MCF 10A (cell line): ENCODE measurements around the gene CLMN. TPM values are rescaled to one million over a fixed set of nuclear protein-coding genes. Genes with fewer than 3 reads are reported as not detected.

Experiments used
- BruUV-seq: library from RNA; stranded (reverse); fragments of 400-500 nt; replicated peaks from 2 replicates; lab custom pipeline; 2021; lab: Mats Ljungman, UMichigan
- CTCF ChIA-PET: fragments of 300-600 bp; sonication (Branson Sonifier 250); formaldehyde crosslinking; extraction: SDS; loops from one replicate; lab custom pipeline; 2021; ENCODE audit warnings: antibody characterized with exemption, inconsistent platforms; lab: Yijun Ruan, JAX
- POLR2A ChIA-PET: fragments of 300-600, 350-650 bp; sonication (Branson Sonifier 250); formaldehyde crosslinking; extraction: SDS; loops from one replicate; lab custom pipeline; 2020; ENCODE audit warnings: antibody characterized with exemption, inconsistent platforms; lab: Yijun Ruan, JAX
- DNase-seq: peaks from one replicate; pipeline ENCODE4 v3.0.0-alpha.2; 2018; ENCODE audit not compliant: unreplicated experiment
- H3K27ac Mint-ChIP-seq: one replicate; pipeline ENCODE4 v1.8.0; 2022; ENCODE audit warnings: mild to moderate bottlenecking, low read depth, mixed read lengths; ENCODE audit not compliant: unreplicated experiment
- H3K27me3 Mint-ChIP-seq: one replicate; pipeline ENCODE4 v1.8.0; 2022; ENCODE audit warnings: mixed read lengths; ENCODE audit not compliant: insufficient read depth, unreplicated experiment
- H3K36me3 Mint-ChIP-seq: one replicate; pipeline ENCODE4 v1.8.0; 2022; ENCODE audit warnings: mild to moderate bottlenecking, moderate library complexity, mixed read lengths; ENCODE audit not compliant: insufficient read depth, unreplicated experiment
- H3K4me1 Mint-ChIP-seq: one replicate; pipeline ENCODE4 v1.8.0; 2022; ENCODE audit warnings: mixed read lengths; ENCODE audit not compliant: insufficient read depth, unreplicated experiment
- H3K4me3 Mint-ChIP-seq: one replicate; pipeline ENCODE4 v1.8.0; 2022; ENCODE audit warnings: mild to moderate bottlenecking, moderate library complexity, mixed read lengths; ENCODE audit not compliant: unreplicated experiment
- H3K9me3 Mint-ChIP-seq: one replicate; pipeline ENCODE4 v1.8.0; 2022; ENCODE audit warnings: mixed read lengths; ENCODE audit not compliant: unreplicated experiment
- intact Hi-C: fragments of 100-400 bp; cut with micrococcal nuclease; formaldehyde crosslinking; loops from 2 replicates; pipeline ENCODE4 v1.14.1; 2022
- total RNA-seq: library from RNA; stranded (reverse); gene quantifications from 2 replicates; pipeline ENCODE4 v1.2.3, GENCODE V29; 2022
- TF ChIP-seq, protein P1 (sequence below): fragments of 200-600 bp; IDR thresholded peaks from one replicate; pipeline ENCODE4 v1.8.0; 2022; ENCODE audit warnings: antibody characterized with exemption, mild to moderate bottlenecking; ENCODE audit not compliant: unreplicated experiment

CLMN gene
- total RNA-seq, 1 experiment from 2014 or later, result 17.9 TPM

DNA sequence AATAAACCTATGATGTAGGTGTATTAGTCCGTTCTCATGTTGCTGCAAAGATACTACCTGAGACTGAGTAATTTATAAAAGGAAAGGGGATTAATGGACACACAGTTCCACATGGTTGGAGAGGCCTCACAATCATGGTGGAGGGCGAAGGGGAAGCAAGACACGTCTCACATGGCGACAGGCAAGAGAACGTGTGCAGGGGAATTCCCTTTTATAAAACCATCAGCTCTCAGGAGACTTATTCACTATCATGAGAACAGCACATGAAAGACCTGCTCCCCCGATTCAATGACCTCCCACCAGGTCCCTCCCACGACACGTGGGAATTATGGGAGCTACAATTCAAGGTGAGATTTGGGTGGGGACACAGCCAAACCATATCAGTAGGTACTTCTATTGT is 103.7 kb downstream of the CLMN start:
- peaks cover 14% of the 10 kb centered on the region for H3K36me3 Mint-ChIP-seq
- no peaks in the 10 kb centered on the region for H3K27me3 Mint-ChIP-seq
- DNase-seq, result no peak
- no peaks in the 10 kb centered on the region for H3K4me1 Mint-ChIP-seq
- CTCF ChIA-PET, result no interaction called here
- no TSS peak for BruUV-seq
- intact Hi-C loops, result no loop called here
- H3K4me3 Mint-ChIP-seq, result no peak overlapping the region
- TF ChIP-seq, protein P1, sequence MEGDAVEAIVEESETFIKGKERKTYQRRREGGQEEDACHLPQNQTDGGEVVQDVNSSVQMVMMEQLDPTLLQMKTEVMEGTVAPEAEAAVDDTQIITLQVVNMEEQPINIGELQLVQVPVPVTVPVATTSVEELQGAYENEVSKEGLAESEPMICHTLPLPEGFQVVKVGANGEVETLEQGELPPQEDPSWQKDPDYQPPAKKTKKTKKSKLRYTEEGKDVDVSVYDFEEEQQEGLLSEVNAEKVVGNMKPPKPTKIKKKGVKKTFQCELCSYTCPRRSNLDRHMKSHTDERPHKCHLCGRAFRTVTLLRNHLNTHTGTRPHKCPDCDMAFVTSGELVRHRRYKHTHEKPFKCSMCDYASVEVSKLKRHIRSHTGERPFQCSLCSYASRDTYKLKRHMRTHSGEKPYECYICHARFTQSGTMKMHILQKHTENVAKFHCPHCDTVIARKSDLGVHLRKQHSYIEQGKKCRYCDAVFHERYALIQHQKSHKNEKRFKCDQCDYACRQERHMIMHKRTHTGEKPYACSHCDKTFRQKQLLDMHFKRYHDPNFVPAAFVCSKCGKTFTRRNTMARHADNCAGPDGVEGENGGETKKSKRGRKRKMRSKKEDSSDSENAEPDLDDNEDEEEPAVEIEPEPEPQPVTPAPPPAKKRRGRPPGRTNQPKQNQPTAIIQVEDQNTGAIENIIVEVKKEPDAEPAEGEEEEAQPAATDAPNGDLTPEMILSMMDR, result no peak
- no peak overlapping the region for H3K27ac Mint-ChIP-seq
- POLR2A ChIA-PET, result no interaction called here
- no peaks in the 10 kb centered on the region for H3K9me3 Mint-ChIP-seq

DNA sequence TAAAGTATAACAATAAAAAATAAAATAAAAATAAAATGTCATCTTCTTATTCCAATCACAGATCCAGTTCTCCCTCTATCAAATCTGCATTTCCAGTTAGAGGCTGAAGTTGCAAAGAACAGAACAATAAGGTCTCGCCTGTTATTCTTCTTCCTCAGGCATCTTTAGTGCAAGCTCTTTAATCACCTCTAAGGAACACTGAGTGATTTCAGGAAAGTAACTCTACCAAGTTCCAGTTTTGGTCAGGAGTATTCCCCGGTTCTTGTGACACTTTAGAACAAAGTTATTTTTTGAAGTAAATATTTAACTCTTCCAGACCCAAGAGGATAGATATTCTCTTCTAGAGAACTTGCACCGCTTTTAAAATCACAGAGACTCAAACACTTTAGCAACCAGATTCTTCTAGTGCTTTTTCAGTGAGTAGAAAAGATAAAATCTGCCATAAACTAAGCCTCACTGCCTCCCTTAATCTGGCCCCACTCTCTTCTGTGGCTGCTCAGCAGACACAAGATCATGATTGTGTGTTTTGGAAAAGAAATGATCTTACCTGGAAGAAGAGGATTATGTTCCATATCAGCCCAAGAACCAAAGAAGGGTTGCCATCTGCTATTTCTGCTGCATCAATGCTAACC is 104.5 kb downstream of the CLMN start:
- intact Hi-C loops, result no loop called here
- H3K4me3 Mint-ChIP-seq, result no peak overlapping the region
- ChIA-PET POLR2A (interaction anchor here (0.6 kb wide), 1 partner anchor 79 kb away, joined by 3 read pairs; no protein-coding TSS in a partner anchor), CTCF (interaction anchor here (0.6 kb wide), 1 partner anchor 147 kb away, joined by 3 read pairs; no protein-coding TSS in a partner anchor)
- no peak overlapping the region for H3K27ac Mint-ChIP-seq
- no peaks in the 10 kb centered on the region for H3K4me1 Mint-ChIP-seq
- H3K9me3 Mint-ChIP-seq, result no peaks in the 10 kb centered on the region
- peaks cover 19% of the 10 kb centered on the region for H3K36me3 Mint-ChIP-seq
- TF ChIP-seq, protein P1, result no peak
- no TSS peak for BruUV-seq
- no peak for DNase-seq
- H3K27me3 Mint-ChIP-seq, result no peaks in the 10 kb centered on the region

DNA sequence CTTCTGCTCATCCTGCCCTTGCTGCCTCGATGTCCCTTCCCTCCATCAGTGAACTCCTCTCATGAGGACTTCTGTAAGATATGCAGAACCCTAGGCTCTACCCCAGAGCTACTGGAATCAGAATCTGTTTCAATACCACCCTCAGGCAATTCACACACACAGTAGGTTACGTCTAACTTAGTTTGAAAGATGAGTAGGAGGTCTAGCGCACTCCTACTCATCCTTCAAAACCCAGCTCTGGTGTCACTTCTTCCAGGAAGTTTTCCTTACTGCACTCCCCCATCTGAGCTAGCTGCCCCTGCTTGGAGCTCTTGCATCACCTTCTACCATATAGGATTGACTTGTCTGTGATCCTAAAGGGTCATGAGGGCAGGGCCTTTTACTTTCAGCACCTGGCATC is 105.9 kb downstream of the CLMN start:
- POLR2A ChIA-PET, result no interaction called here
- Mint-ChIP-seq H3K4me1 (no peaks in the 10 kb centered on the region), H3K27ac (no peak overlapping the region), H3K27me3 (no peaks in the 10 kb centered on the region), H3K4me3 (no peak overlapping the region), H3K9me3 (no peaks in the 10 kb centered on the region), H3K36me3 (peaks cover 6% of the 10 kb centered on the region)
- no peak for DNase-seq
- BruUV-seq, result no TSS peak
- TF ChIP-seq, protein P1, result no peak
- CTCF ChIA-PET, result no interaction called here
- intact Hi-C loops, result no loop called here

DNA sequence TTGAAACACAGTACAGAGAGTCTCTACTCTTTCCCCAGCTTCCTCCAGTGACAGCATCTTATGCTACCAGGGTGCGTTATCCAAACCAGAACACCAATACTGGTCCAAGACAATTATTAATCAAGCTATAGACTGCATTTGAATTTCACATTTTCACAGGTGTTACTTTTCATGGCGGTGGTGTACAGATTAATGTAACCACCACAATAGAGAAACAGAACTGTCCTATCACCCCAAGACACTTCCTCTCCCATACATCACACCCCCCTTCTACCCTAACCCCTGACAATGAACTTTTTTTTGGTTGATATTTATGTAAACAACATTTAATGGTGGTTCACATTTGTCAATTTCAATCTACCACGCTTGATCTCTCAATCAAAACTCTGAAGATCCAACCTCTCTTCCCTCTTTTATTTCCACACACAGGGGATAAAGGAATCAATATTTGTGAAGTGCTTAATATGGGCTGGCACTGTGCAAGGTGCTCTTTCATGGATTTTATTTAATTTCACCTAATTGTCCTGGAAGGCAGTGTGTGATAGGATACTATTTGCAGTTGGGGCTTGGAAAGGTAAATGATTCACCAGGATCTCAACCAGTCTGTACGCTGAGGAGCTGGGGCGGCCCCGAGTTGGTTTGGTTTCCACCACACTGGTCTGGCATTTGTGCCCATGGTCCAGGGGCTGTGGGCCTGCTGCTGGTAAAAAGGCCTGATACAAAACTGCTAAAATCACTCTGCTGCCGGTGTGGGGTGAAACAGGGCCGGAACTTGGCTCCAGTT is 107.8 kb downstream of the CLMN start:
- POLR2A ChIA-PET, result no interaction called here
- intact Hi-C loops, result no loop called here
- H3K4me3 Mint-ChIP-seq, result no peak overlapping the region
- no peak for DNase-seq
- CTCF ChIA-PET, result interaction anchor here (0.7 kb wide), 1 partner anchor 23 kb away, joined by 3 read pairs; no protein-coding TSS in a partner anchor
- no peaks in the 10 kb centered on the region for H3K4me1 Mint-ChIP-seq
- peaks cover 6% of the 10 kb centered on the region for H3K36me3 Mint-ChIP-seq
- no peaks in the 10 kb centered on the region for H3K27me3 Mint-ChIP-seq
- BruUV-seq, result no TSS peak
- TF ChIP-seq, protein P1, result no peak
- H3K9me3 Mint-ChIP-seq, result no peaks in the 10 kb centered on the region
- no peak overlapping the region for H3K27ac Mint-ChIP-seq
